Gastroesophageal sphincter (tissue), 3 donors: ENCODE results near the gene MAP3K4.

ENCODE experiments used
- EP300 ChIP-seq: sonication (generic); formaldehyde crosslinking; IDR thresholded peaks from one replicate; pipeline ENCODE4 v1.6.1; 2017; ENCODE audit warnings: antibody characterized with exemption, mild to moderate bottlenecking
- POLR2AphosphoS5 ChIP-seq: sonication (generic); formaldehyde crosslinking; IDR thresholded peaks from one replicate; pipeline ENCODE4 v1.6.1; 2017; ENCODE audit warnings: antibody characterized with exemption
- TF ChIP-seq, protein P1 (sequence below), 4 experiments: fragments of 200-600 bp in 2 of 4; fragments of 450-650 bp in 2 of 4; sonication (generic) in 1 of 4; IDR thresholded peaks; one replicate each; pipeline ENCODE4 v1.5.1; 2017 to 2019; ENCODE audit warnings: antibody characterized with exemption in 4 of 4, mild to moderate bottlenecking in 2 of 4, moderate library complexity in 2 of 4

DNA sequence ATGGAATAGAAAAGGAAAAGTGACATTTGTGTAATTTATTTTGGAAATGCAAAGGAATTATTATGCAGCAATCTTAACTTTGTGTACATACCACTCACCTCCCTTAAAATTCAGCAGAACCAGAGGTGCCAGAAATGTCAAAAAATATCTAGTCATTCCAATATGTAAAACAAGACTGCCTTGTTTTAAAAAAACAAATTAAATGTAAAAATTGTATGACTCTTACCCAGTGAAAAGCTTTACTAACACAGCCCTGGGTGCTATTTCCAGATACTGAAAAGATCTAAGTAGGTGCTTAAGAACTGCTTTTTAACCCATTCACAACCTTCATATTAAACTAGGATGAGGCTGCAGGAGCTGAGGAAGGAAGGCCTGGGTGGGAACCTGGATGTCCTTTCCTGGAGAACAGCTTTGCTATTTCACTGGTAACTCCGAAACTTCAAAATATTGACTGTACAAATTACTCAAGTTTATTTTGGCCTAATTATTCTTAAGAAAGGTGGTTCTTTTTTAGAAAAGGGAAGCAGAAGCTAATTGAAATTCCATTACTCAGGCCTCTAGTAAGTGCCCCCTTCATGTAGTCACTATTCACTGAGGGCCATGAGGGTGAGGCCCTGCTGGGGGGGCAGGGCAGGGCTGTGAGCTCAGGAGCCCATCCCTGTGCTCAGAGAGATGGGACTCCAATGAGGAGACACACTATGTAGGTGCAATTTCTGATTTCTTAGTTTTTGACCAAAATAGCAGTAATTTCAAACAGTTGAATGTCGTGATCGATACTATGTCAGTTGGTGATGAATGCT is 139.6 kb downstream of the MAP3K4 start:
- TF ChIP-seq POLR2AphosphoS5 = no peak
- TF ChIP-seq EP300 = no peak
- TF ChIP-seq, protein P1, sequence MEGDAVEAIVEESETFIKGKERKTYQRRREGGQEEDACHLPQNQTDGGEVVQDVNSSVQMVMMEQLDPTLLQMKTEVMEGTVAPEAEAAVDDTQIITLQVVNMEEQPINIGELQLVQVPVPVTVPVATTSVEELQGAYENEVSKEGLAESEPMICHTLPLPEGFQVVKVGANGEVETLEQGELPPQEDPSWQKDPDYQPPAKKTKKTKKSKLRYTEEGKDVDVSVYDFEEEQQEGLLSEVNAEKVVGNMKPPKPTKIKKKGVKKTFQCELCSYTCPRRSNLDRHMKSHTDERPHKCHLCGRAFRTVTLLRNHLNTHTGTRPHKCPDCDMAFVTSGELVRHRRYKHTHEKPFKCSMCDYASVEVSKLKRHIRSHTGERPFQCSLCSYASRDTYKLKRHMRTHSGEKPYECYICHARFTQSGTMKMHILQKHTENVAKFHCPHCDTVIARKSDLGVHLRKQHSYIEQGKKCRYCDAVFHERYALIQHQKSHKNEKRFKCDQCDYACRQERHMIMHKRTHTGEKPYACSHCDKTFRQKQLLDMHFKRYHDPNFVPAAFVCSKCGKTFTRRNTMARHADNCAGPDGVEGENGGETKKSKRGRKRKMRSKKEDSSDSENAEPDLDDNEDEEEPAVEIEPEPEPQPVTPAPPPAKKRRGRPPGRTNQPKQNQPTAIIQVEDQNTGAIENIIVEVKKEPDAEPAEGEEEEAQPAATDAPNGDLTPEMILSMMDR (IDR thresholded peaks at IDR 0.05) = no peak
